RWPE1 (cell line): Measurements from ENCODE around the gene STOML1.
A peak's percentile ranks its signal among the peaks of the same experiment; 100 is the strongest.

ENCODE experiments used
- CTCF ChIA-PET: fragments of 350-600 bp; sonication (Branson Sonifier 250); formaldehyde crosslinking; extraction: SDS; loops from one replicate; lab custom pipeline; 2021; lab: Yijun Ruan, JAX
- POLR2A ChIA-PET: fragments of 400-600 bp; formaldehyde crosslinking; extraction: SDS; loops from one replicate; lab custom pipeline; 2020; ENCODE audit warnings: antibody characterized with exemption; ENCODE audit not compliant: low non-redundant PET; lab: Yijun Ruan, JAX
- DNase-seq: peaks from one replicate; pipeline ENCODE4 v3.0.0; 2012; ENCODE audit warnings: low spot score
- H3K27ac ChIP-seq: fragments of 450-650 bp; 2 replicates; pipeline ENCODE4 v1.5.1; 2017
- CTCF ChIP-seq: fragments of 450-650 bp; conservative IDR thresholded peaks from 2 replicates; pipeline ENCODE4 v1.5.1; 2017; ENCODE audit warnings: low read depth, mild to moderate bottlenecking

STOML1 gene

GRCh38 chr15:73991726-73992593 lies at the start of gene STOML1:
STOML1 (minus strand) TSS chr15:73992295; CDS start chr15:73992223, 72 bp downstream.
- ChIA-PET CTCF (interaction anchor here (0.6 to 1.4 kb wide), 4 partner anchors 8 to 45 kb away, joined by 3 to 6 read pairs (median 4); no protein-coding TSS in a partner anchor), POLR2A (no interaction called here)
- H3K27ac ChIP-seq: peak within 1 kb of the TSS; percentile 90
- DNase-seq: peak; percentile 97
- peak; percentile 99 for TF ChIP-seq CTCF

GRCh38 chr15:74041311-74041756 lies 49.2 kb upstream of the STOML1 start:
- no peak for DNase-seq
- POLR2A ChIA-PET: no interaction called here
- peak overlapping the region; percentile 8; the same call in 1 of the 2 replicates for H3K27ac ChIP-seq
- TF ChIP-seq CTCF: no peak
- CTCF ChIA-PET: interaction anchor here (0.6 to 1.6 kb wide), 4 partner anchors 65 to 281 kb away, joined by 3 to 7 read pairs (median 4); no protein-coding TSS in a partner anchor

- POLR2A ChIA-PET: no interaction called here
- CTCF ChIA-PET: interaction anchor here (1.1 to 1.6 kb wide), 2 partner anchors 10 to 282 kb away, joined by 3 to 4 read pairs; no protein-coding TSS in a partner anchor
- 0 out of 2 replicates have a peak overlapping the region, but pooled peaks have one; percentile 8 for H3K27ac ChIP-seq
- no peak for TF ChIP-seq CTCF
- DNase-seq: no peak
Measured at GRCh38 chr15:74040109-74040850, 48.2 kb upstream of the STOML1 start.

GRCh38 chr15:74039656-74040010 lies 47.5 kb upstream of the STOML1 start:
- POLR2A ChIA-PET: interaction anchor here (0.5 kb wide), 1 partner anchor 221 kb away, joined by 3 read pairs; no protein-coding TSS in a partner anchor
- no peak overlapping the region for H3K27ac ChIP-seq
- DNase-seq: no peak
- no peak for TF ChIP-seq CTCF
- CTCF ChIA-PET: interaction anchor here (1.1 to 1.6 kb wide), 2 partner anchors 10 to 283 kb away, joined by 3 to 4 read pairs; no protein-coding TSS in a partner anchor

- no peak for TF ChIP-seq CTCF
- H3K27ac ChIP-seq: no peak overlapping the region
- CTCF ChIA-PET: interaction anchor here (0.7 to 3.1 kb wide), 3 partner anchors 10 to 192 kb away, joined by 3 to 26 read pairs (median 7); no protein-coding TSS in a partner anchor
- POLR2A ChIA-PET: interaction anchor here (0.5 to 1.5 kb wide), 2 partner anchors 66 to 222 kb away, joined by 3 read pairs; no protein-coding TSS in a partner anchor
- DNase-seq: no peak
Measured at GRCh38 chr15:74038707-74039655, 46.9 kb upstream of the STOML1 start.
